GM19238 (cell line): ENCODE measurements around the gene REG1A.

Experiments
- DNase-seq: peaks from one replicate; pipeline ENCODE4 v3.0.0; 2011; ENCODE audit warnings: low spot score; ENCODE audit not compliant: insufficient read length

The REG1A gene

GRCh38 chr2:79120194-79120713, at the start of gene REG1A:
TSS of gene REG1A (plus strand) at chr2:79120488. CDS start at chr2:79120862, 374 bp downstream.
- no peak for DNase-seq

- no peak for DNase-seq
Observed at GRCh38 chr2:79071078-79071477, 49.2 kb upstream of the REG1A start.

DNA sequence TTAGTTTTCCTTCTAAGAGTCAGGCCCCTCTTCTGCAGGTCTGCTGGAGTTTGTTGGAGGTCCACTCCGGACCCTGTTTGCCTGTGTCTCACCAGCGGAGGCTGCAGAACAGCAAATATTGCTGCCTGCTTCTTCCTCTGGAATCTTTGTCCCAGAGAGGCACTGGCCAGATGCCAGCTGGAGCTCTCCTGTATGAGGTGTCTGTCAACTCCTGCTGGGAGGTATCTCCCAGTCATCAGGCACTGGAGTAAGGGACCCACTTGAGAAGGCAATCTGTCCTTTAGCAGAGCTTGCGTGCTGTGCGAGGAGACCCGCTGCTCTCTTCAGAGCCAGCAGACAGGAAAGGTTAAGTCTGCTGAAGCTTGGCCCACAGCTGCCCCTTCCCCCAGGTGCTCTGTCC, 37.3 kb upstream of the REG1A start:
- DNase-seq, result no peak

GRCh38 chr2:79083597-79084251, 36.6 kb upstream of the REG1A start:
- DNase-seq, result no peak

- no peak for DNase-seq
Observed at GRCh38 chr2:79084495-79085135, 35.7 kb upstream of the REG1A start.

DNA sequence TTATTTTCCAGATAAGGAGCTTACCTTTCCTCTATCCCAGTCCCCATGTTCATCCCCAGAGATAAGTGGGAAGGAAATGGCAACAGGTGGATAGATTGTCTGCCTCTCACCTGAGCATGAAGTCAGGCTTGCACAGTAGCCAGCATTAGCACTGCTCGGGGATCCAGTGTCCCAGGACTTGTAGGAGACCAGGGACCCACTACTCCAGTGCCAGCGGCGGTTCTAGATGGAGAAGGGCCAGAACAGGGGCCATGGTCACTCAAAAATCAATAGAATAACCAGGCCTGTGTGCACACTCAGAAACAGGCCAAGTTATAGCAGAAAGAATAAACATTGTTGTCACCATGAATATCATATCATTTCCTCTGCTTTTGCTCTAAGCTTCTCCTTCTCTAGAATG, 34.9 kb upstream of the REG1A start:
- no peak for DNase-seq

DNA sequence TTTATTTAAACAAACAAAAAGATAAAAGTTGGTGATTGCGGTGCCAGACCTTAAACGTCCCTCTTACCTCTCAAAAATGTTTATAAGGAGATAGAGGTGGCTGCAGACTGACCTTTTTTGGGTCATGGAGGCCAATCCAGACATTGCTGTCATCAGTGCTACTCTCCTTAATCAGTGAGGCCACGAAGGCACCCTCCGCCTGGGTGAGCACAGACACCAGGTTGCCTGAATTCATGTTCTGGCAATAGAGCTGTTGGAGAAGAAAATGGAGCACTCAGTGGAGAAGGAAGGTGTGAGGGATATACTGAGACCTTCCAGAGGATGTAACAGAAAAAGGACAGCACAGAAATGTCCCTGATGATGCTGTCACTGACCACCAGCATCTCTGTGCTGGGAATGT, 34.0 kb upstream of the REG1A start:
- no peak for DNase-seq

DNA sequence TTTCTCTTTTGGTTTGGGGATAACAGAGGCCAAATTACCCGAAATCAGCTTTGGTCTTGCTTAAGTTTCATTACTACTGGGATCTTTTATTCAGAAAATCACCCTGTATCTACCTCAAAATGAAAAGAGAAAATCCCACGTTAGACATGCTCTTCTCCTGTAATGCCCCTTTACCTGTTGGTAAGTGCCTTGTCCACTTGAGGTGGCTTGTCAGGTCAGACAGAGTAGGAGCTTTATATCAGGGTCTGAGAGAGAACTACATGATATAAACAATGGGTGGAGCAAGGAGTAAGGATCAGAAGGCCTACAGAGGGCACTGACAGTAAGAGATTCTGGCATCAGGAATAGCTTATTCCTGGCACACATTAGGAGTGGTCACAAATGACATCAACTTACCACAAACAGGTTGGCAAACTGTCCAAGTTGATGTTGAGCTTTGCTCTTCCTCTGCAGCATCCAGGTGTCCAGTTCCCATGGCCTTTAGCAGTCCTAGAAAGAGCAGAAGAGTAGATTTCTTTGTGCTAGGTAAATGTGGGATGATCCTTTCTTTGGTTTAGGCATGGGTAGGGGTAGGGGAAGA, 32.4 kb upstream of the REG1A start, which contains the start of gene REG1B:
REG1B (minus strand) TSS at position 209 of the 580 bp plus-strand sequence. CDS start 381 bp downstream, outside the sequence.
- DNase-seq, result no peak

- no peak for DNase-seq
Observed at GRCh38 chr2:79090693-79091092, 29.6 kb upstream of the REG1A start.

DNA sequence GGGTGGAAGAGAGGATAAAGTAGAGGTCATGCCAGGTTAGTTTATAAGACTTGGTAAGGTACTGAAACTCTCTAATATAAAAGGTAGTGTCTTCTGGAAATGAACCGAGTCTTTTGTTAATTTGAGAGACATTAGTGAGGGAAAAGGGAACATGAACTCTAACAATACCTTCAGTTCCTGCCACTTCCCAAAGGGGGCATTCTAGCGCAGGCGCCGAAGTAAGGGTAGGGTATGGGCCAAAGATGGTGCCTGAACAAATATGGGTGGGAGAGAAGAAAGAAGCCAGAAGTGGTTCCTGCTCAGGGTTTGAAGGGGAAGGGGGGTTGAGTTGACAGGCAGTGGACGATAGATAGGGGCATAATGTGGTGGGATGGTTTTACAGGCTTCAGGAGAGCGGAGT, 22.4 kb upstream of the REG1A start:
- DNase-seq, result no peak

GRCh38 chr2:79099140-79099686, 21.1 kb upstream of the REG1A start:
- no peak for DNase-seq

DNA sequence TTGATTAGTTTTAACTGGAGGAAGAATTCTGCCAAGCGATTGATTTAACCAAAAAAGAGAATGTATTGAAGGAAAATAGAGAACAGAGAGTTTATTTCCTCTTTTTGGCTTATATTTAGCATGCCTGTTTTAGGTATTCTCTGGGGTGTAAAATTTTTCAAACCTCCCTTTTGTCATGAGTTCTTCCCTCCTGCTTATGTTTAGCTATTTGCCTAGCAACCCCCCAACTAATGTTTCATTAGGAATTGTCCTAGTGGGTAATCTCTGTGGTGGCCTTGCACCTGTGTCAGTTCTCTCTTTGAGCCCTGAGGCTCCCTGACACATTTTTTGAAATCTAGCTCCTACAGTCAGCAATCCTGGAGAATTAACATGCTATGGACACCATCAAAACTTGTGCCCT, 20.0 kb upstream of the REG1A start:
- DNase-seq, result no peak

- DNase-seq, result no peak
Observed at GRCh38 chr2:79101024-79101423, 19.3 kb upstream of the REG1A start.

- no peak for DNase-seq
Observed at GRCh38 chr2:79103214-79103613, 17.1 kb upstream of the REG1A start.

DNA sequence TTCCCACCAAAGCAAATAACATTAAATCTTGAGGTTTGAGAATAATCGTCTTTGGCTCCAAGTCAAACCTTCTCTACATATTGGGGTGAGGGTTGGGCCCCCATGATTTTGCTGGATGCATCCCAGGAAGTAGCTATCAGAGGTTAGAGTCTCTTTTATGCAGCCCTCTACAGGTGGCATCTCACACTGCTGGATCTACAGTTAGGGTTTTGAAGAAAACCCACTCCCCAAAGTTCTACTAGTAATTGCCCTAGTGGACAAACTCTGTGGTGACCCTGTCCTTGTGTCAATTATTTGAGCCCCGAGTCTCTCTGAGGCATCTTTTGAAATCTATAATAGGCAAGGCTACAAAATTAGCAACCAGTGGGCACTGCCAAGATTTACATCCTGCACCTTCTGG, 15.0 kb upstream of the REG1A start:
- no peak for DNase-seq

- no peak for DNase-seq
Observed at GRCh38 chr2:79112269-79112668, 8.0 kb upstream of the REG1A start.

DNA sequence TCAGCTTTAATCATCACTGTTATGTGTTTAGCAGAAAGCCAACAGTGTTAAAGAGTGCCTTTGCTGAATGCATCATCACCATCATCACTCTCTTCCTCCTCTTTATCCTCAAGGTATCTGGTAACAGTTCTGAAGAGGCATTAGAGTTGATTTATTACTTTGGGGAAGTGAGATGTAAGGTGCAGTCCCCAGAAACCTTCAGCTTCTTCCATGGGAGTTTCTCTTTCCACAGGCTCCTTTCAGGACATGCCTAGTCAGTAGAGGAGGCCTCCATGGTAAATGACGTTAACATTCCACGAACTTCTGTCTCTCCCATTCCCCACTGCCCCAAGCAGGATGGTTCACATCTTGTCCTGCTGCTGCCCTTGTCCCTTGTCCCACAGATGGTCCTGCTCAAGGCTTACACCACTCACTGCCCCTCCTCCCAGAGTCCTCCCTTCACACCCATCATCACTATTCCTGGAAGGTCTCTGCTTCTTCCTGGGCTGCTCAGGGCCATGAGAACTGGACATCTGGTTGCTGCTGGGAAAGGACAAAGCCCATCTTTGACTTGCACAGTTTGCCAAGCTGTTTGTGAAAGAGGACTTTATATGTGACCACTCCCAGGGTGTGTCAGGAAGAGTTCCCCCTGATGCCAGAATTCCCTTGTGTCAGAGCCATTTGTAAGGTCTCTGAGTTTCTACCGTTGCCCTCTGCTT, 5.3 kb upstream of the REG1A start:
- no peak for DNase-seq

DNA sequence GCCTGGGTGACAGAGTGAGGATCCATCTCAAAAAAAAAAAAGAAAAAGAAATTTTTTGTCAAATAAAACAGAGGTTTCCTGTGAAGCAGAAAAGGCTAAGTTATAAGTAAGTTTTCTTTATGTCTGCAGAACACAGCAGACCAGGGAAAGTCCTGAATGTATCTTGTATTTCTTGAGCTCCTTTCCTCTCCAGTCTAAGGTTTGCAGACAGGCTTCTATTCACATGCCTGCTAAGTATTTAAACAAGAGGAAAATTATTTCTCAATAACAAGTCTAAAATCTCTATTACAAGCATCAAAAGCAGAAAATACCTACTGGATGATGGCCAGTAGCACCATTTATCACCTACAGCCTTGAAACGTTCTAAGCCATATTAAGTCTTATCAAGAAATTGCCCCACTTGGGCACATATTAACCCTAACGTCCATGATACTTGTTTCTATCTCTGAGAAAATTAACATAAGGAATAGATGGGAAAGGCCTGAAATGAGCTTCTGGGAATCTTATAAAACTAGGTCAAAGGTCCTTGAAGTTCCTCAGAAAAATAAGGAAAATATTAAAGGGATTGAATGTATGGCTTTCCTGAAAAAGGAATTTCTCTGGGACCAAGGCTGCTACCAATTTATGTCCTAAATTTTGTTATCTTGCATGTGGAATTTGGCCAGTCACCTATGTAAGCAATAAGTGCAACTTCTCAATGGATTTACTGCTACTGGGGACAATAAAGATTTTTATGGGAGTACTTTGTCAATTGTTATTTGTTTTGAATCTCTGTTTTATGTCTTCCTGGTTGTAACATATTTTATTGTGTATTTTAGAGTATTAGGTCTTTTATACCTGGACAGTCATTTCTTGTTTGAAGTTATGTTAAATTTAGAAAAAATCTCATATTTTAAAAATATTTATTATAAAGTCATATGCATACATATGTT, 3.0 kb upstream of the REG1A start:
- DNase-seq, result no peak

GRCh38 chr2:79122676-79123075, 2.4 kb downstream of the REG1A start:
- DNase-seq, result no peak

- DNase-seq, result no peak
Observed at GRCh38 chr2:79124907-79125720, 4.8 kb downstream of the REG1A start.
